Middle frontal gyrus (tissue), 1 donor: ENCODE results near the gene BMP6.

Source experiments
- DNase-seq: peaks from one replicate; pipeline ENCODE4 v3.0.0-alpha.2; 2015; ENCODE audit warnings: low spot score; ENCODE audit errors: extremely low spot score

The BMP6 gene

GRCh38 chr6:7902867-7903266 is 177.0 kb downstream of the BMP6 start:
- DNase-seq, result no peak

DNA sequence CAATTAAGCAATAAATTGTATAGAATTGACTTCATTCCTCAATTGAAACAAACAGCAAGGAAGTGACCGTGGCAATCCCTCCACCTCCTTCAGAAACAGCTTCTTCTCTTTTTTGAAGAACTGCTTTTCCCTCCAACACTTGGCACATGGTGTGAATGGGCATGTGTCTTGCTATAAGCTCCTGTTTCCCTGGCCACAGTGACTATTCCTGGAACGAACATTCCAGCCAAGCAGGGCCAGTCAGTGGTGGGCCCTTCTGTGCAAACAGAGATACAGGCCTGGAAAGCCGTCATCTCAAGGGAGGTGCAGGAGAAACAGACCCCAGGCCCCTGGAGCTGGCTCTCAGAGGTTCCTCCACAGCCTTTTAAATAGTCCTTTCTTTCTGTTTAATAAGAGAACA is 177.8 kb downstream of the BMP6 start:
- no peak for DNase-seq

- no peak for DNase-seq
Observed at GRCh38 chr6:7904654-7905319, 178.9 kb downstream of the BMP6 start.

DNA sequence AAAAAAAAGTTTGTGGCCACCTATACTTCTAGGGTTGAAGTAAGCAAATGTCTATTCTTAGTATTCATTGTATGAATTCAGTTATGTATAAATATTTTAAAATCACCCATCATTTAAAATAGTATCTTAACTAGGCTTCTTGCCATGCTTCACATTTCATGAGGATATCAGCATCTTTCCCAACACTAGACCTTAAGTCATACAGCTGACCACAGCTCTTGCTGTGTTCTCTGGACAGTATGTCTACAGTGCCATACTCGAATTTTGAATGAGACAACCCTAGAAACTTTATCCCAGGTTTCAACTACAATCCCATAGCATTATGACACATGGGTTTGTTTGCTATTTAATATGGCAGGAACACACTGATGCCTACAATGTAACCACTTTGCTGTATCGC is 179.5 kb downstream of the BMP6 start:
- no peak for DNase-seq

GRCh38 chr6:7906741-7907140 is 180.8 kb downstream of the BMP6 start:
- DNase-seq, result no peak

DNA sequence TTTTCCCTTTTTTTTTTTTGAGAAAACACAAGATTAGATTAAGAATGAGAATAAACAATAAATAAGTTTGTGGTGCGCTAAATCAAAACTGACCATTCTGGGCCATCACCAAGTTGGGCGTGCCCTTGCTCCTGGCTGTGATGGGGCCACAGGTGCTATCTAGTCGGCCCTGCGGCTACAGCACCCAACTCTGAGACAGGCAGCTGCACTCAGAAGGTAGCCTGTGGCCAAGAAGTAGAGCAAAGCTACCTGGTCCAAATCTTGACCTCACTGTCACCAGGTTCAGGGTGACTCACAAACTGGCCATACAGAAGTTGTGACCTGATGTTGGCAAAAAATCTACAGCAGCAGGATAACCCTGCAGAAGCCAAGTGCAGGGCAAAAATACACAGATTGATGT is 181.3 kb downstream of the BMP6 start:
- DNase-seq, result no peak

GRCh38 chr6:7909323-7910276 is 183.7 kb downstream of the BMP6 start:
- DNase-seq, result no peak

- DNase-seq, result no peak
Observed at GRCh38 chr6:7910298-7910653, 184.4 kb downstream of the BMP6 start.

- DNase-seq, result peak; percentile 69
Observed at GRCh38 chr6:7910654-7911344, 184.9 kb downstream of the BMP6 start, which contains the start of gene TXNDC5. Gene TXNDC5 (minus strand): TSS chr6:7910788. CDS start chr6:7910776, 12 bp downstream.

DNA sequence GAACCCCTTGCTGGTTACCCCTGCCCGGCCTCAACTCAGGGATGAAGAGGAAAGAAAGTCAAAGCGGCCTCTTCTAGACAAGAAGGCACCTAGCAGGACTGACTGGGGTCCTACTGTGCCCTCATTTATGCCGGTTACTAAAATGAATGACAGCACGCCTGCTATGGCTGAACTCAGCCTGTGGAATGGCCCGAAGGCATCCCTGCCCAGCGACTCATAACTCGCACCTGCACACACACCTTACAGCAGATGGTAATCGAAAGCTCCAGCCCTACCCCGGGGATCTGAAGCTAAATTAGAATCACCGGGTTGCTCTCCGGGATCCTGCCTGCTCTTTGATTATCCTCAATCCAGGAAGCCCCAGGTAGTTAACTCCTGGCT is 185.4 kb downstream of the BMP6 start:
- DNase-seq, result no peak

DNA sequence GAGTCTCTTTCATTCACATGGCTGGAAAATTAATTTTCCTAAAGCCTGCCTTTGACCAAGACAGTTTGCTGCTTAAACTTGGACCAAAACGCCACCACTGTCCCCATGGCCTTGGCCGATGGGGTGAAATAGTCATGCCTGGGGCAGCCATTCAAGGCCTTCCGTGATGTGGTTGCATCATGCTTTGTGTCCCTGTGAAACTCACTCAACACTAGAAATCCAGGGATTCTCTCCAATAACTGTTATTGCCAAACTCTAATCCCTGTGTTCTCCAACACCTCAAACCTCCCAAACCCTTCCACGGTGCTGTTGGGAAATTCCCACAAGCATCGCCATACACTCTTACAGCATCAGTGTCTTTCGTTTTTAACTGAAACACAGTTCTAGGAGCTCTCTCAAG is 186.1 kb downstream of the BMP6 start:
- no peak for DNase-seq

GRCh38 chr6:7912736-7913517 is 187.0 kb downstream of the BMP6 start:
- DNase-seq, result no peak

GRCh38 chr6:7914311-7914710 is 188.4 kb downstream of the BMP6 start:
- no peak for DNase-seq

- no peak for DNase-seq
Observed at GRCh38 chr6:7914991-7915789, 189.3 kb downstream of the BMP6 start.

GRCh38 chr6:7916959-7917358 is 191.1 kb downstream of the BMP6 start:
- no peak for DNase-seq

DNA sequence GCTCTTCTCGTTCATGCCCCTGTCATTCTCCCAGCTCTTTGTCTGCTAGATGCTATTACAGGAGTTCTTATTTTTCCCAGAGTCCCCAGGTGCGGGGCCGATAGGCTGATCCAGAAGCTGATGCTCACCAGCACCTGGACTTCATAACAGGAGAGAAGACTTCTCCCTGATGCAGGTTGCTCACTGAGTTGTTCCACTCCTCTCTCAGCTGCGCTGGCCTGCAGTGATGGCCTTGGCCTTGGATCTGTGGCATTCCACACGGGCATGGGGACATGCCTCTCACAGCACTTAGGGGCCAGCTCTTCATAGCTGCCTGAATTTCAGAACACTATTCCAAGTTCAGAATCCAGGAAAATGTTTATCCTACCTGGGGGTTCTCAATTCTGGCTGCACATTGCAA is 191.8 kb downstream of the BMP6 start:
- DNase-seq, result no peak

- DNase-seq, result no peak
Observed at GRCh38 chr6:7918403-7918802, 192.5 kb downstream of the BMP6 start.

- DNase-seq, result no peak
Observed at GRCh38 chr6:7919871-7920270, 194.0 kb downstream of the BMP6 start.

DNA sequence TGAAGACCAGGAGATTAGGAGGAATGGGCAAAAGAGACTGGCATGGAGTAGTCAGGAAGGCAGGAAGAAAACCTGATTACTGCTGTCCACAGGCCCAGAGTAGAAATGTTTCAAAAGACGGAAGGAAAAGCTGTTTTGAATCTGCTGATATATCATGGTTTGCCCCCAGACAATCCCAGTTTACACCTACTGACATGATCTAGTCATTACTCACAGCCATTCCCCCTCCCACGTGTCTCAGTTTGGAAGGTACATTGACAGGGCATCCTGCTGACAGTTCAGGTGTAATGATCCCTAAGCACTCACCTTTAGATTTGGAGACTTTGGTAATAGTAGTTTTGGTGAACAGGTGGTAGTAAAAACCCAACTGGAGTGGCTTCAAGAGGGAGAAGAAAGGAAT is 194.5 kb downstream of the BMP6 start:
- DNase-seq, result no peak

DNA sequence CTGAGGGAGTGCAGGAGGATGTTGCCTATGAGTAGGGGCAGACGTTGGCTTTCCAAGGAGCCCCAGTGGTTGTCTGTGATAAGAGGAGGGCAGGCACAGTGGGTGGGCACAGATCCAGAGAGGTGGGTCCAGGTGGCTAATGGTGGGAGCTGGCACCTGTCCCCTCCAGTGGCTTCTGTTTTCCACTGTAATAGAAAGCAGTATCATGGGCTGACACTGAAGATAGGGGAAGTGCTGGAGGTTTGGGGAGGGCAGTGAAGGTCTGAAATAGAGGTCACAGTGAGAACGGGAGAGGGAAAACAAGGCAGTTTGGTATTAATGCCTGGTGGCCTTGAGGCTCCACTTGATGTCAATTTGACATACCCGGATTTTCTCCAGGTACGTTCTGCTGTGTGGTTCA is 195.1 kb downstream of the BMP6 start:
- no peak for DNase-seq
